GM12878 (cell line): ENCODE data around the gene TMEM91.
A peak's percentile ranks its signal among the peaks of the same experiment; 100 is the strongest.

Source experiments
- CTCF ChIP-seq, 3 experiments: IDR thresholded peaks in 2 of 3; conservative IDR thresholded peaks in 1 of 3; 2 replicates each; pipeline ENCODE4 v1.5.1; 2011; ENCODE audit warnings: low read depth in 3 of 3, low read length in 3 of 3, mild to moderate bottlenecking in 3 of 3, control low read depth in 2 of 3, moderate library complexity in 2 of 3, inconsistent platforms in 1 of 3, mixed read lengths in 1 of 3; ENCODE audit not compliant: control insufficient read depth in 2 of 3, insufficient read depth in 1 of 3; ENCODE audit errors: extremely low read depth in 1 of 3
- EP300 ChIP-seq, 2 experiments: fragments of 150-350 bp in 1 of 2; IDR thresholded peaks; 2 replicates each; pipeline ENCODE4 v1.6.1; 2011 to 2012; ENCODE audit warnings: low read depth in 2 of 2, low read length in 2 of 2, borderline replicate concordance in 1 of 2, improper control_type of control experiment in 1 of 2, inconsistent platforms in 1 of 2; ENCODE audit not compliant: control insufficient read depth in 1 of 2
- FOXK2 ChIP-seq: fragments of 450-650 bp; IDR thresholded peaks from 2 replicates; pipeline ENCODE4 v1.6.1; 2017; ENCODE audit warnings: mild to moderate bottlenecking, moderate library complexity
- NRF1 ChIP-seq: conservative IDR thresholded peaks from 2 replicates; pipeline ENCODE4 v1.6.1; 2011; ENCODE audit warnings: mild to moderate bottlenecking, low read depth, low read length, improper control_type of control experiment
- POLR2A ChIP-seq: IDR thresholded peaks from 2 replicates; pipeline ENCODE4 v1.6.1; 2011; ENCODE audit warnings: low read depth, mild to moderate bottlenecking, low read length
- SPI1 ChIP-seq: IDR thresholded peaks from 2 replicates; pipeline ENCODE4 v1.6.1; 2011; ENCODE audit warnings: low read depth, mild to moderate bottlenecking, low read length, moderate library complexity, borderline replicate concordance; ENCODE audit not compliant: insufficient read depth
- TARDBP ChIP-seq: IDR thresholded peaks from 2 replicates; pipeline ENCODE4 v1.6.1; 2016; ENCODE audit warnings: borderline replicate concordance

DNA sequence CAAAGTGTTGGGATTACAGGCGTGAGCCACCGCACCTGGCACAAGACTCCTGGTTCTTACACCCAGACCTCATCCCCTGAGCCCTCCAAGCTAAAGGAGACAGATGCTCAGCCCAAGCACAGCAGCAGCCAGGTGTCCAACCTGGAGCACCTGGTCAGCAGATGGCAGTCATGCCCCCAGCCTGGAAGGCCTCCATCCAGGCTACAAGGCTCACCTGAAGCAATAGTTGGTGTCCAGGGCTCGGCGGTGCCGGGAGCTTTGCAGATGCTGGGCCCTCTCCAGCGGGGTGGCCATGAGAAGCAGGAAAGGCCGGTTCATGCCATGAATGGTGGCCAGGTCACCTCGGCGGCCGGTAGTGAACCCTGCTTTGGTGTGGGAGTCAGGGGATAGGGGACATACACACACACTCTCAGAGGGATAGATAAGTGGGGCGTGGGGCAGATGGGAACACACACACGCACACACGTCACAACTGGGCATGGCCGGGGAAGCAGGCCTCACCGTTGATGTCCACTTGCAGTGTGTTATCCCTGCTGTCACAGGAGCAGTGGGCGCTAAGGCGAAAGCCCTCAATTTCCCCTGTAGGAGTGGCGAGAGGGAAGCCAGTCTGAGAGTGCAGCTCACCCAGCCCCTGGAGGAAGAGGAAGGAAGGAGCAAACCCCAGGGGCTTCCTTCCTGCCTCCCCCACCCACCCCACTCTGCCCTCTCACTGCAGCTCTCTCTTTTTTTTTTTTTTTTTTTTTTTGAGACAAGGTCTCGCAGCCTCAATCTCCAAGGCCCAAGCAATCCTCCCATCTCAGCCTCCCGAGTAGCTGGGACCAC lies 34.5 kb upstream of the TMEM91 start:
- no peak for TF ChIP-seq POLR2A
- no peak for TF ChIP-seq FOXK2
- no peak for TF ChIP-seq SPI1
- TF ChIP-seq TARDBP = no peak
- TF ChIP-seq NRF1 = no peak
- TF ChIP-seq CTCF (IDR thresholded peaks at IDR 0.05 in 2 of 3, conservative IDR thresholded peaks at IDR 0.05 in 1 of 3; ENCODE audit: control insufficient read depth in 2 of 3, extremely low read depth in 1 of 3, insufficient read depth in 1 of 3, low read depth in 3 of 3, low read length in 3 of 3) = peak in 1 of 3 experiments; percentile 4; a peak in 1 of 6 replicates
- no peak for TF ChIP-seq EP300 (IDR thresholded peaks at IDR 0.05; ENCODE audit: borderline replicate concordance in 1 of 2, control insufficient read depth in 1 of 2, low read depth in 2 of 2, low read length in 2 of 2)
